ENCODE results near the gene GRM7.

Gene GRM7

GRCh38 chr3:7371693-7372572 lies 511.0 kb downstream of the GRM7 start:
- in situ Hi-C loops (cut with MboI; ENCODE audit: low sequenced_read_pairs, unreplicated experiment) = no loop called here
- no peak for TF ChIP-seq CTCF (IDR thresholded peaks at IDR 0.05; ENCODE audit: borderline replicate concordance, control extremely low read depth, extremely low read depth, insufficient read depth, missing control alignments)
- DNase-seq (ENCODE audit: low spot score) = no peak

GRCh38 chr3:7377103-7377502 lies 516.2 kb downstream of the GRM7 start:
- in situ Hi-C loops (cut with MboI; ENCODE audit: low sequenced_read_pairs, unreplicated experiment) = no loop called here
- no peak for TF ChIP-seq CTCF (IDR thresholded peaks at IDR 0.05; ENCODE audit: borderline replicate concordance, control extremely low read depth, extremely low read depth, insufficient read depth, missing control alignments)
- no peak for DNase-seq (ENCODE audit: low spot score)

- in situ Hi-C loops (cut with MboI; ENCODE audit: low sequenced_read_pairs, unreplicated experiment) = no loop called here
- TF ChIP-seq CTCF (IDR thresholded peaks at IDR 0.05; ENCODE audit: borderline replicate concordance, control extremely low read depth, extremely low read depth, insufficient read depth, missing control alignments) = no peak
- DNase-seq (ENCODE audit: low spot score) = no peak
These were observed 520.8 kb downstream of the GRM7 start for GRCh38 chr3:7381741-7382140.

- in situ Hi-C loops (cut with MboI; ENCODE audit: low sequenced_read_pairs, unreplicated experiment) = no loop called here
- TF ChIP-seq CTCF (IDR thresholded peaks at IDR 0.05; ENCODE audit: borderline replicate concordance, control extremely low read depth, extremely low read depth, insufficient read depth, missing control alignments) = no peak
- DNase-seq (ENCODE audit: low spot score) = no peak
These were observed 521.5 kb downstream of the GRM7 start for GRCh38 chr3:7382293-7383010.

- no peak for DNase-seq (ENCODE audit: low spot score)
- TF ChIP-seq CTCF (IDR thresholded peaks at IDR 0.05; ENCODE audit: borderline replicate concordance, control extremely low read depth, extremely low read depth, insufficient read depth, missing control alignments) = no peak
- in situ Hi-C loops (cut with MboI; ENCODE audit: low sequenced_read_pairs, unreplicated experiment) = no loop called here
These were observed 524.7 kb downstream of the GRM7 start for GRCh38 chr3:7385635-7386034.

- DNase-seq (ENCODE audit: low spot score) = no peak
- no peak for TF ChIP-seq CTCF (IDR thresholded peaks at IDR 0.05; ENCODE audit: borderline replicate concordance, control extremely low read depth, extremely low read depth, insufficient read depth, missing control alignments)
- in situ Hi-C loops (cut with MboI; ENCODE audit: low sequenced_read_pairs, unreplicated experiment) = no loop called here
These were observed 527.1 kb downstream of the GRM7 start for GRCh38 chr3:7388026-7388425.
